Sigmoid colon (tissue), 4 donors: ENCODE results near the gene SEC16A.

ENCODE experiments used
- POLR2A ChIP-seq, 2 donors: fragments of 450-650 bp; IDR thresholded peaks; one replicate each; pipeline ENCODE4 v1.6.1; 2016; ENCODE audit warnings: antibody characterized with exemption in 2 of 2, mild to moderate bottlenecking in 2 of 2, moderate library complexity in 2 of 2
- POLR2AphosphoS5 ChIP-seq, 4 donors: sonication (generic); formaldehyde crosslinking; IDR thresholded peaks; one replicate each; pipeline ENCODE4 v1.6.1; 2017; ENCODE audit warnings: antibody characterized with exemption in 4 of 4
- TF ChIP-seq, protein P1 (sequence below), 4 experiments: fragments of 450-650 bp in 3 of 4; fragments of 200-600 bp in 1 of 4; IDR thresholded peaks; one replicate each; pipeline ENCODE4 v1.5.1; 2016 to 2019; ENCODE audit warnings: antibody characterized with exemption in 4 of 4, mild to moderate bottlenecking in 3 of 4, moderate library complexity in 2 of 4

DNA sequence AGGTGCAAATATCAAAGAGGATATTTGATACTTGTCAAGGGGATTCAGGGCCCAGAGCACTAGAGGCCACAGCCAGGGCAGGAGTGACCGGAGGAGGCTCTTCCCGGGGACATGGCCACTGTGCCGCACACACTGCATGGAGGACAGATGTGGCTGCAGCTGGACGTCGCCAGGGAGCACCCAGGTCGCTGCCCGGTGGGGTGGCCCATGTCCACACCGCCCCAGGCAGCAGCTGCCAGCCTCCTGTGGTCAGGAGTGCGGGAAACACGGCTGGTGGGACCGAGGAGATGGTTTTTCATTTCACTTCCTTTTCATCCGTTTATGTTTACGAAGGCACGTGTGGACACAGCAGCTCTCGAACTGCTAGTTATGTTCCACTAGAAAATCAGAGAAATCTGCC, 15.1 kb downstream of the SEC16A start:
- TF ChIP-seq, protein P1, sequence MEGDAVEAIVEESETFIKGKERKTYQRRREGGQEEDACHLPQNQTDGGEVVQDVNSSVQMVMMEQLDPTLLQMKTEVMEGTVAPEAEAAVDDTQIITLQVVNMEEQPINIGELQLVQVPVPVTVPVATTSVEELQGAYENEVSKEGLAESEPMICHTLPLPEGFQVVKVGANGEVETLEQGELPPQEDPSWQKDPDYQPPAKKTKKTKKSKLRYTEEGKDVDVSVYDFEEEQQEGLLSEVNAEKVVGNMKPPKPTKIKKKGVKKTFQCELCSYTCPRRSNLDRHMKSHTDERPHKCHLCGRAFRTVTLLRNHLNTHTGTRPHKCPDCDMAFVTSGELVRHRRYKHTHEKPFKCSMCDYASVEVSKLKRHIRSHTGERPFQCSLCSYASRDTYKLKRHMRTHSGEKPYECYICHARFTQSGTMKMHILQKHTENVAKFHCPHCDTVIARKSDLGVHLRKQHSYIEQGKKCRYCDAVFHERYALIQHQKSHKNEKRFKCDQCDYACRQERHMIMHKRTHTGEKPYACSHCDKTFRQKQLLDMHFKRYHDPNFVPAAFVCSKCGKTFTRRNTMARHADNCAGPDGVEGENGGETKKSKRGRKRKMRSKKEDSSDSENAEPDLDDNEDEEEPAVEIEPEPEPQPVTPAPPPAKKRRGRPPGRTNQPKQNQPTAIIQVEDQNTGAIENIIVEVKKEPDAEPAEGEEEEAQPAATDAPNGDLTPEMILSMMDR (IDR thresholded peaks at IDR 0.05): no peak
- TF ChIP-seq POLR2A (IDR thresholded peaks at IDR 0.05) (no peak), POLR2AphosphoS5 (IDR thresholded peaks at IDR 0.05) (no peak)
